Coronary artery (tissue), 2 donors: ENCODE data around the gene PTPRE.

Experiments used
- DNase-seq: peaks from one replicate; pipeline ENCODE4 v3.0.0-alpha.2; 2017; ENCODE audit warnings: low spot score
- H3K27ac ChIP-seq, 2 donors: fragments of 200-600 bp; sonication (generic); one replicate each; pipeline ENCODE4 v1.5.1; 2016 to 2019
- H3K4me3 ChIP-seq: fragments of 200-600 bp; sonication (generic); 2 replicates; pipeline ENCODE4 v1.5.1; 2016; ENCODE audit warnings: mild to moderate bottlenecking, moderate library complexity
- CTCF ChIP-seq: fragments of 200-600 bp; sonication (generic); IDR thresholded peaks from one replicate; pipeline ENCODE4 v1.5.1; 2019; ENCODE audit warnings: antibody characterized with exemption

Gene PTPRE

DNA sequence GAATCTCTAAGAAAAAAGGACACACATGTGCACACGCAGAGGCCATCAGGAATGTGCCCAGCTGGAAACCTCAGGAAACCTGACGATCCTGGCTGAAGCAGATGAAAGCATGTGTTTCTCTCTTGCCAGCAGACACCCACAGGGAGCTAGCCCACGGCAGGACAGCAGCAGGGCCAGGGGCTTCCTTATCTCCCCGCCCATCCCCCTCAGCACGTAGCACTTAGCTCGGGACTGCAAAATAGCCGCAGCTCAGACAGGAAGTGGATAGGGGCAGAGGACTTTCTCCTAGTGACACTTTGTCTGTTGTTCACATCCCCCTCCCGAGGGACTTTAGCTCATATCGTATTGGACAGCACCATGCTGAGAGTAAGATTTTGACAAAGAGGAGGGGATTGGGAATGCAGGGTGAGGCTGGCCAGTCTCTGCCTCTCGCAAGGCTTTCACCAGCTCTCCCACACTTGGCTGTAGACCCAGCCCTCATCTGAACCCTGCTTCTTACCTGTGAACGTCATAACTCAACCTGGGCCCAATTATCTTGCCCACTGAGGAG, 155.5 kb downstream of the PTPRE start:
- H3K4me3 ChIP-seq = peak overlapping the region; percentile 45
- peak overlapping the region; percentile 30 to 81 for H3K27ac ChIP-seq
- peak; percentile 59 for DNase-seq
- TF ChIP-seq CTCF = no peak

GRCh38 chr10:128062881-128063563, 156.1 kb downstream of the PTPRE start:
- DNase-seq = peak; percentile 69
- H3K27ac ChIP-seq = peak overlapping the region; percentile 30 to 81

DNA sequence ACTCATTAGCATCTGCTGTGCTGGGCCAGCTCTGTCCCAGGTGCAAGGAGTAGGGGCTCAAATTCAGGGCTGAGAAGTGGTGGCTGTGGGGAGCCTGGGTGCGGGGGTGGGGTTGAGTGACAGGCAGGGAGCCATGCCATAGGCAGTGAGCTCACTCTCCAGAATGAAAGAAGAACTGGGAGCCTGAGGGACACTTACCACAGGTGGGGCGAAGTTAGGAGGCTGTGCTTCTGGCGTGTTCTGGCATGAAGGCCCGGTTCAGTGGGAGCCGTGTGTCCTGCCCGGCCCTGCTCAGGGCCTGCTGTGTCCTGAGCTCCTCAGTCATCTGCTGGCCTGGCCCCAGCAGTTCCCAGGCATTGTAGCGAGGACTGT, 156.8 kb downstream of the PTPRE start:
- peak; percentile 72 for DNase-seq
- TF ChIP-seq CTCF = no peak
- no peak overlapping the region for H3K4me3 ChIP-seq
- H3K27ac ChIP-seq = peak overlapping the region; percentile 22 to 81

More at GRCh38 chr10:128062881-128063563, 156.1 kb downstream of the PTPRE start:
- no peak for TF ChIP-seq CTCF
- peak overlapping the region; percentile 45 for H3K4me3 ChIP-seq

DNA sequence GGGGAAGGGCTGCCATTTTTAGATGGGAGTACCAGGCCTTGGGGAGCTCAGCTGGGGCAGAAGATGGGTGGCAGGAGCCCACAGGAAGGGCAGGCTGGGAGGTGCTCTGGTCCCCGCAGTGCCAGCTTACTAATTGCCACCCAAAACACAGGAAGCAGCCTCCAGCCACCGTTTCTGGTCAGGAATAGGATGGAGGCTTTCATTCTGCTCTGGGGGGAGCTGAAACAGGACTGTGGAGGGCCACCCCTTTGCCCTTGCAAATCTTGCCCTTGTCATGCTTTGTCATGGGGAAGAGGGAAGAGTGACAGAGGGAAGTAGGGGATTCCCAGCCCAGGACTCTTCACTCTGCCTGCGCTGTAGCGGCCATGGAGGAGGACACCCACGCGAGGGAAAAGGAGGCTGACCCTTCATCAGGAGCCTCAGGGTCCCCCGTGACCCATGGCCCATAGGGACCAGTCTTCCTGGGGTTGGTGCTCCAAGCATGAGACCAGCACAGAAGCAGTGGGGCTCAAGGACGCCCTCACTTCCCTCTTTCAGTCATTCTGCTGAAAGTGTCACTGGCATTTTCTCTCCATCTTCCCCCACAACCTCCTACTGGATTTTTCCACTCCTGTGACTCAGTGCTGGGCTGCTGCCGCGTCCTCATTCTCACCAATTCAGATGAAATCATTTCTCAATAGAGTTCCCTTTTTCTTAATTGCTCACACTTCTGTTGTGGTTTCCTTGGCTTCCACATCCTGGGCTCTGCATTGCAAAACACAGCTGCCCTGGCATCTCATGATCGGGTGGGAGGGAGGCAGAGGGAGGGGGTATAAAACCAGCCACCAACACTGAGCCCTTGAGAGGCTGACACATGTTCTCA, 157.4 kb downstream of the PTPRE start:
- Histone ChIP-seq H3K4me3 (peak overlapping the region; percentile 26), H3K27ac (peak overlapping the region; percentile 22 to 81)
- no peak for TF ChIP-seq CTCF
- DNase-seq = peak; percentile 78

GRCh38 chr10:128064970-128065580, 158.2 kb downstream of the PTPRE start:
- no peak for DNase-seq
- H3K27ac ChIP-seq = peak overlapping the region in 1 of 2 donors; percentile 76
- peak overlapping the region; percentile 26 for H3K4me3 ChIP-seq
- TF ChIP-seq CTCF = no peak

DNA sequence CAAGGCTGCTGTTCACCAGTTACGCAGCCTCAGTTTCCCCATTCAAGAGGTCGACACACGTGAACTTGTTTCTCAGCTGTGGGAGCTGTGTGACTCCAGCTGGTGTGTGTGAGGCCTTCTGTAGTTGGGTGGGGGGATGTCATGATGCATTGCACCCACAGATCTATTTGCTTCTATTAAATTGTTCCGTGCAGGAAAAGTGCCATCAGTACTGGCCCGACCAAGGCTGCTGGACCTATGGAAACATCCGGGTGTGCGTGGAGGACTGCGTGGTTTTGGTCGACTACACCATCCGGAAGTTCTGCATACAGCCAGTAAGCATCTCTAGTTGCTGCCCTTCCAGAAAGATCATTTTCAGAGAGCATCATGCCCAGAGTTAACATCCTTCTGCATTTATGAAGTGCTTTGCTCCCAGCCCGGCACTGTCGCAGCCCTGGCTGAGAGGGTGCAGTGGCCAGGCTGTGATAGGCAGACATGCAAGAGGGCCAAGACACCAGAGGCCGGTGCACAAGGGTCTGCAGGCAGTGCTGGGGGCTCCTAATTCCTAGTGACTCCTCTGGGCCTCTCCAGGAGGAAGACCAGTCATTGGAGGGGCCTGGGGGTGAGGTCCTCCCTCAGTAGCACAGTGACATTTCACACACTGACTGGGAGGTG, 159.1 kb downstream of the PTPRE start:
- no peak for TF ChIP-seq CTCF
- DNase-seq = peak; percentile 56
- Histone ChIP-seq H3K27ac (peak overlapping the region in 1 of 2 donors; percentile 76), H3K4me3 (no peak overlapping the region)
